ENCODE results near the gene ADAM30.

Gene ADAM30

DNA sequence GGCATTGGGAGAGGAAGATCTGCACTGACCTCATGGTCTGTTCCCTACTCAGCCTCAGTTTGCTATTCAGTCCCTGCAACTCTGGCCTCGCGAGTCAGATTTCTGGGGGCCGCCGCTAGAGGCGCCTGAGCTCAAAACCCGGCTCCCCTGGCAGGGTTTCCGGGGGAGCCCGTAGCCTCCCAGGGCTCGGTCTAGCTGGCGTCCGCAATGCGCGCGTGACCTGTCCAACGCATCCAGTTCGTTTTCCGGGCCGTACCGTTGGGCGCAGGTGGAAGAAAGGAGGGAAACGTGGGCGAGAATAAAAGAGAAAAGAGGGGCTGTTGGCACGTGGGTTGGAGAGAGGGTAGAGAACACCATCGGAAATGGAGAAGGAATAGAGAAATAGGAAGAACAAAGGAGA, at the start of gene ADAM30:
ADAM30 (minus strand) TSS at position 213 of the 400 bp plus-strand sequence; CDS start at position 34, 179 bp downstream.
- Histone ChIP-seq H4K20me1 (ENCODE audit: insufficient read depth, low read length) (no peaks in the 10 kb centered on the region), H3K4me3 (ENCODE audit: low read depth, low read length, poor library complexity, severe bottlenecking) (no peak within 1 kb of the TSS), H3K36me3 (ENCODE audit: insufficient read depth, low read length) (no peaks in the 10 kb centered on the region), H3K9ac (ENCODE audit: low read length) (no peak within 1 kb of the TSS), H2AFZ (ENCODE audit: low read length) (no peak within 1 kb of the TSS), H3K4me2 (ENCODE audit: low read length) (no peak within 1 kb of the TSS), H3K4me1 (ENCODE audit: insufficient read depth, low read length, severe bottlenecking) (no peaks in the 10 kb centered on the region), H3K79me2 (ENCODE audit: insufficient read depth, low read length) (no peaks in the 10 kb centered on the region), H3K27me3 (ENCODE audit: insufficient read depth, low read length) (no peaks in the 10 kb centered on the region), H3F3A (ENCODE audit: insufficient read depth, low read length) (no peaks in the 10 kb centered on the region), H3K27ac (ENCODE audit: low read depth, low read length, poor library complexity, severe bottlenecking) (no peak within 1 kb of the TSS), H3K9me2 (ENCODE audit: low read depth, low read length) (no peaks in the 10 kb centered on the region), H3K9me3 (ENCODE audit: low read length) (no peaks in the 10 kb centered on the region)
- TF ChIP-seq, protein P1, sequence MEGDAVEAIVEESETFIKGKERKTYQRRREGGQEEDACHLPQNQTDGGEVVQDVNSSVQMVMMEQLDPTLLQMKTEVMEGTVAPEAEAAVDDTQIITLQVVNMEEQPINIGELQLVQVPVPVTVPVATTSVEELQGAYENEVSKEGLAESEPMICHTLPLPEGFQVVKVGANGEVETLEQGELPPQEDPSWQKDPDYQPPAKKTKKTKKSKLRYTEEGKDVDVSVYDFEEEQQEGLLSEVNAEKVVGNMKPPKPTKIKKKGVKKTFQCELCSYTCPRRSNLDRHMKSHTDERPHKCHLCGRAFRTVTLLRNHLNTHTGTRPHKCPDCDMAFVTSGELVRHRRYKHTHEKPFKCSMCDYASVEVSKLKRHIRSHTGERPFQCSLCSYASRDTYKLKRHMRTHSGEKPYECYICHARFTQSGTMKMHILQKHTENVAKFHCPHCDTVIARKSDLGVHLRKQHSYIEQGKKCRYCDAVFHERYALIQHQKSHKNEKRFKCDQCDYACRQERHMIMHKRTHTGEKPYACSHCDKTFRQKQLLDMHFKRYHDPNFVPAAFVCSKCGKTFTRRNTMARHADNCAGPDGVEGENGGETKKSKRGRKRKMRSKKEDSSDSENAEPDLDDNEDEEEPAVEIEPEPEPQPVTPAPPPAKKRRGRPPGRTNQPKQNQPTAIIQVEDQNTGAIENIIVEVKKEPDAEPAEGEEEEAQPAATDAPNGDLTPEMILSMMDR (IDR thresholded peaks at IDR 0.05; ENCODE audit: low read length) = peak; percentile 7; the same call in 1 of the 2 replicates
- no peak for TF ChIP-seq EZH2 (IDR thresholded peaks at IDR 0.05; ENCODE audit: borderline replicate concordance, low read length)

DNA sequence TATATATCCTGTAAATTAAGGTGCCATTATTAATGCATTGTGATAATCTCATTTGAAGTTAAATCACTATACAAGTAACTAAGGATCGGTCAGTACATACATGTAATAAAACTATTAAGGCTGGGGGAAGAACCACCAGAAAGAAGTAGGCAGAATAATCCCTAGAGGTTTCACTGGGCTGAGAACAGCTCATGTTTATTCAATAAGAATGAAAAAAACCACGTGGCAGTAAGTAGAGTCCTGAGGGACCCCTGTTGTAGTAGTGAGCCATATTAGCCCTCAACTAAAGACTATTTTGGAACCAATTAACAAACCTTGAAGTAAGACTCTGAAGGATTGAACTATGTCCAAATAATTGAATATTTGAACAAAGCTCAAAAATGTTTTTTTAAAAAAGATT, 46.9 kb upstream of the ADAM30 start:
- no peak overlapping the region for H3K9ac ChIP-seq (ENCODE audit: low read length)
- H3K4me3 ChIP-seq (ENCODE audit: low read depth, low read length, poor library complexity, severe bottlenecking) = no peak overlapping the region
- H4K20me1 ChIP-seq (ENCODE audit: insufficient read depth, low read length) = no peaks in the 10 kb centered on the region
- no peak overlapping the region for H3K4me2 ChIP-seq (ENCODE audit: low read length)
- no peak for TF ChIP-seq EZH2 (IDR thresholded peaks at IDR 0.05; ENCODE audit: borderline replicate concordance, low read length)
- TF ChIP-seq, protein P1 (IDR thresholded peaks at IDR 0.05; ENCODE audit: low read length) = no peak
- H3K79me2 ChIP-seq (ENCODE audit: insufficient read depth, low read length) = no peaks in the 10 kb centered on the region
- H3K36me3 ChIP-seq (ENCODE audit: insufficient read depth, low read length) = peaks cover 22% of the 10 kb centered on the region
- H3K9me3 ChIP-seq (ENCODE audit: low read length) = no peaks in the 10 kb centered on the region
- no peaks in the 10 kb centered on the region for H3F3A ChIP-seq (ENCODE audit: insufficient read depth, low read length)
- H3K9me2 ChIP-seq (ENCODE audit: low read depth, low read length) = no peaks in the 10 kb centered on the region
- H2AFZ ChIP-seq (ENCODE audit: low read length) = no peak overlapping the region
- H3K27me3 ChIP-seq (ENCODE audit: insufficient read depth, low read length) = no peaks in the 10 kb centered on the region
- H3K27ac ChIP-seq (ENCODE audit: low read depth, low read length, poor library complexity, severe bottlenecking) = no peak overlapping the region
- H3K4me1 ChIP-seq (ENCODE audit: insufficient read depth, low read length, severe bottlenecking) = no peaks in the 10 kb centered on the region

DNA sequence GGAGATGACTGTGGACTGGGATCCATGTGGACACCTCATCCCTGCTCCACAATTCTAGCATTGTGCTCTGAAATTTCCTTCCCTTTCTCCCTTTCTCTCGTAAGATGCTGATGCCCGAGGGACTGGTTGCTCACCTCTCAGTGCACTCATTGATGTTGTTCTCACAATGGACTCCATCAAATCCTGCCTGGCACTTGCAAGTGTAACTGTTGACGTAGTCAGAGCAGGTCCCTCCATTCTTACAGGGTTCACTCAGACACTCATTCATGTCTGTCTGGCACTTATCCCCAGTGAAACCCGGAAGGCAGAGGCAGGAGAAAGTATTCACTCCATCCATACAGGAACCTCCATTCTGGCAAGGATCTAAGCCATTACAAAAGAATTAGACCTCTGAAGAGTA, 45.1 kb upstream of the ADAM30 start:
- H3K27me3 ChIP-seq (ENCODE audit: insufficient read depth, low read length) = no peaks in the 10 kb centered on the region
- no peaks in the 10 kb centered on the region for H3K79me2 ChIP-seq (ENCODE audit: insufficient read depth, low read length)
- H3K4me2 ChIP-seq (ENCODE audit: low read length) = no peak overlapping the region
- H3K9ac ChIP-seq (ENCODE audit: low read length) = no peak overlapping the region
- TF ChIP-seq EZH2 (IDR thresholded peaks at IDR 0.05; ENCODE audit: borderline replicate concordance, low read length) = no peak
- TF ChIP-seq, protein P1 (IDR thresholded peaks at IDR 0.05; ENCODE audit: low read length) = no peak
- no peaks in the 10 kb centered on the region for H3K9me2 ChIP-seq (ENCODE audit: low read depth, low read length)
- H3K4me1 ChIP-seq (ENCODE audit: insufficient read depth, low read length, severe bottlenecking) = no peaks in the 10 kb centered on the region
- H3K27ac ChIP-seq (ENCODE audit: low read depth, low read length, poor library complexity, severe bottlenecking) = no peak overlapping the region
- no peak overlapping the region for H3K4me3 ChIP-seq (ENCODE audit: low read depth, low read length, poor library complexity, severe bottlenecking)
- no peak overlapping the region for H2AFZ ChIP-seq (ENCODE audit: low read length)
- H3K36me3 ChIP-seq (ENCODE audit: insufficient read depth, low read length) = peaks cover 33% of the 10 kb centered on the region
- H3F3A ChIP-seq (ENCODE audit: insufficient read depth, low read length) = no peaks in the 10 kb centered on the region
- H4K20me1 ChIP-seq (ENCODE audit: insufficient read depth, low read length) = no peaks in the 10 kb centered on the region
- H3K9me3 ChIP-seq (ENCODE audit: low read length) = no peaks in the 10 kb centered on the region
